Stimulated activated naive CD4-positive, alpha-beta T cell (primary cell): ENCODE results near the gene ATF5.
A peak's percentile ranks its signal among the peaks of the same experiment; 100 is the strongest.

Source experiments
- DNase-seq, 6 experiments: peaks; one replicate each; lab custom pipeline; 2025; lab: John Stamatoyannopoulos, UW

Gene ATF5, protein sequence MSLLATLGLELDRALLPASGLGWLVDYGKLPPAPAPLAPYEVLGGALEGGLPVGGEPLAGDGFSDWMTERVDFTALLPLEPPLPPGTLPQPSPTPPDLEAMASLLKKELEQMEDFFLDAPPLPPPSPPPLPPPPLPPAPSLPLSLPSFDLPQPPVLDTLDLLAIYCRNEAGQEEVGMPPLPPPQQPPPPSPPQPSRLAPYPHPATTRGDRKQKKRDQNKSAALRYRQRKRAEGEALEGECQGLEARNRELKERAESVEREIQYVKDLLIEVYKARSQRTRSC

DNA sequence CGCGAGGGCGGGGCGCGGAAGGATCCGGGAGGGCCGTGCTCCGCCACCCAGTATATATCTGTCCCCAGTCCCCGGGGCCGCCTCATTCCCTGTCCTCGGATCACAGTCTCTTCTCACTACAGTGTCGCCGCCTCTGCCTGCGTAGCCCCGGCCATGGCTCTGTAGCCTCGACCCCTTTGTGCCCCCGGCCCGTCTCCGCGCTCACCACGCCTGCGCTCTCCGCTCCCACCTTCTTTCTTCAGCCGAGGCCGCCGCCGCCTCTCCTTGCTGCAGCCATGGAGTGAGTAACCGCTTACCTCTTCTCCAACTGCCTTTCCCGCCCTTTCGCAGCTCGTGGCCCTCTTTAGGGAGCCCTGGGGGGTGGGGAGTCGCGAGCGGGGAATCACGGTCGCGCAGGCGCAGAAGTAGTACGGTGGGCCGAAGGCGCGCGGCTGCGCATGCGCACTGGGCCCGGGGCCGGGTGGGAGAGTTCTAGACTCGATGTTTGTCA is at the start of gene ATF5, which contains the start of gene NUP62:
TSS of gene ATF5 (plus strand) at position 85 of the 490 bp plus-strand sequence. CDS start 1,646 bp downstream, outside the sequence.
TSS of gene NUP62 (minus strand) at position 384 of the 490 bp plus-strand sequence. CDS start 19,697 bp downstream, outside the sequence.
- DNase-seq: peak; percentile 91 to 99 (median 94)

DNA sequence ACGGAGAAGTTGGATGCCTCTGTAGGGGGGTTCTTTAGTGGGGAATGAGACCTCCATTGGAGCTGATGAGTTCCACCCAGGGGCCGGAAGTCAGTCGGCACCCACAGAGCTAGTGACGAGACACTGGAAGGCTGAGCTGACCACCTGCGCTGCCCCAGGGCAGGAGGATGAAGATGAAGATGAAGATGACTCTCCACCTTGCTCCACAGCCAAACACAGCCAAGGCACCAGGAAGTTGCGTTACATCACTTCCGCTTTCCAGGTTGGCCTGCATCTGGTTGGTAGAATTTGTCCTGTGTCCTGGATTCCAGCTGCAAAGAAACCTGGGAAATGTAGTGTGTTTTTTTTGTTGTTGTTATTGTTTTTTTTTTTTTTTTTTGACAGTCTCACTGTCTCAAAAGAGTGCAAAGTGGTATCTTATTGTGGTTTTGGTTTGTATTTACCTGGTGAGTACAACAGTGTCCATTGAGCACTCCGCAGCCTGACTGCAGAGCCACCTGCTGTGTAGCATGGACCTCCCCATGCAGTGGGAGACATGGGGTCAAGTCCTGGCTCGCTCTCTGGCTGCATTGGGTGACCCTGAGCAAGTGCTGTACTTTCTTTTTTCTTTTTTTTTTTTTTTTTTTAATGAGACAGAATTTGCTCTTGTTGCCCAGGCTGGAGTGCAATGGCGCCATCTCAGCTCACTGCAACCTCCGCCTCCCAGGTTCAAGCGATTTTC is 49.6 kb upstream of the ATF5 start:
- DNase-seq: no peak

DNA sequence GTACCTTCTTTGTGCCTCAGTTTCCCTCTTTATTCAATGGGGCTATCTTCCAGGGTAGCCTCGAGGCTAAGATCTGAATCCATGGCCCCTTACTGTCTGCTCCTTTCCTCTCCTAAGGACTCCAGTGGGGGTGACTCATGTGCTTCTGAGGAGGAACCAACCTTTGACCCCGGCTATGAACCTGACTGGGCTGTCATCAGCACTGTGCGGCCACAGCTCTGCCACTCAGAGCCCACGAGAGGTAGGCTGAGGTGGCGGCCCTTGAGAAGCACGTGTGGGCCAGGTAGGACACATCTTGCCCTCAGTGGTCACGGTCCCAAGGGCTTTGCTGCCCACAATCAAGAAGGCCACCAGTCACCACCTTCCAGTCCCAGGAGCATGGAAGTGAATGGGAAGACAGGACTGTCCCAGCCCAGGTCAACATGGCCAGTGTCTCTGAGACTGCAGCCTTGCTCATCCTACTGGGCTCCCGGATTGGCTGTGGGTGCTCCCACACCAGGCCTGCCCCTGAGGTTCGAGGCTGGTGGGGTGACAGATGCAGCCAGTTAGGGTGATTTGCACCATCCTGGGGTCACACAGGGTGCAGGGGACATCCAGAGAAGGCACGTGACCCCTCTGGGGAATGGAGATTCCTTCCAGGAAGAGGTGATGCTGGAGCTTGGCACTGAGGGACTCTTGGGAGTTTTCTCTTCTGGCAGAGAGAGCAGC is 48.7 kb upstream of the ATF5 start:
- DNase-seq: no peak

DNA sequence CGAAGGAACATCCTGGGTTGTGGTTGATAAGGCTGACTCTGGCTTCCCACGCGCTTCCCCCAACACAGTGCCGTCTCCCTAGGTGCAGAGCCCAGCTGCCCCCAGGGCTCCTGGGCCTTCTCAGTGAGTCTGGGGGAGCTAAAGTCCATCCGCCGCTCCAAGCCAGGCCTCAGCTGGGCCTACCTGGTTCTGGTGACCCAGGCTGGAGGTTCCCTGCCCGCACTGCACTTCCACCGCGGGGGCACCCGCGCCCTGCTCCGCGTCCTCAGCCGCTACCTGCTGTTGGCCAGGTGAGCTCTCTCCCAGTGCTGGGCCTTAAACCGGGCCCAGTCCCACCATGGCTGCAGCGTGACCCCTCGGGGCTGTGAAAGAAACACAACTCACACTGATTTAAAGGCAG is 47.8 kb upstream of the ATF5 start:
- no peak for DNase-seq

DNA sequence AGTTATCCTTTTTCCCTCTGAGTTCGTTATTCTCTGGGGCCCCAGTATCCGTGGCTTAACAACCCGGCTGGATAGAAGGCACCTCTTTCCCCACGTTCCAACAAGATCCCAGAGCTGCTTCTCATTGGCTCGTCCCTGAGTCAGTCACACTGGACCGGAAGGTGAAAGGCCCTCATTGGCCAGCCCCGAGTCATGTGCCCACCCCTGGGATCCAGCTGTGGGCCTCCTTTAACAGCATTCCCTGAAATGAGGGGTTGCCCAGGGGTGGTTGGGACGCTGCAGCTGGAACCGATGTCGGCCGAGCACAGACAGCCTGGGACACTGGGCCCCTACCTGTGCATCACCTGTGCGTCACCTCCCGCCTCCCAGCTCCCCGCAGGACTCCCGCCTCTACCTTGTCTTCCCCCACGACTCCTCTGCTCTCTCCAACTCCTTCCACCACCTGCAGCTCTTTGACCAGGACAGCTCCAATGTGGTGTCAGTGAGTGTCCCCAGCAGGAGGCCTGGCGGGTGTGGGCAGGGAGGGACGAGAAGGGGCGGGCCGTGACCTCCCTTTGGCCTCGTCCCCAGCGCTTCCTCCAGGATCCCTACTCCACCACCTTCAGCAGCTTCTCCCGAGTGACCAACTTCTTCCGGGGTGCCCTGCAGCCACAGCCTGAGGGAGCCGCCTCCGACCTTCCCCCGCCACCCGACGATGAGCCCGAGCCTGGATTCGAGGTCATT is 47.2 kb upstream of the ATF5 start:
- no peak for DNase-seq

DNA sequence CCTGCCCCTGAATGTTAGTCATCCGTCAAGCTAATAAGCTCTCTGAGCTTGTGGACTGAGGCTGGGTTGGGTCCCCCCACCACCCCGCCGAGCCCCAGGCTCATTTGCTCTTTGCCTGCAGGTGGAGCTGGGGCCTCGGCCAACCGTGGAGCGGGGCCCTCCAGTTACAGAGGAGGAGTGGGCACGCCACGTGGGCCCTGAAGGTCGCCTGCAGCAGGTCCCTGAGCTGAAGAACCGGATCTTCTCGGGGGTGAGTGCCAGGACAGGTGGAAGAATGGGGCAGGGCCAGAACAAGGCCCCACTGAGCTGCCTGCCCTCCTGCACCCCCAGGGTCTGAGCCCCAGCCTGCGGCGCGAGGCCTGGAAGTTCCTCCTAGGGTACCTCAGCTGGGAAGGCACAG is 46.4 kb upstream of the ATF5 start:
- DNase-seq: no peak

DNA sequence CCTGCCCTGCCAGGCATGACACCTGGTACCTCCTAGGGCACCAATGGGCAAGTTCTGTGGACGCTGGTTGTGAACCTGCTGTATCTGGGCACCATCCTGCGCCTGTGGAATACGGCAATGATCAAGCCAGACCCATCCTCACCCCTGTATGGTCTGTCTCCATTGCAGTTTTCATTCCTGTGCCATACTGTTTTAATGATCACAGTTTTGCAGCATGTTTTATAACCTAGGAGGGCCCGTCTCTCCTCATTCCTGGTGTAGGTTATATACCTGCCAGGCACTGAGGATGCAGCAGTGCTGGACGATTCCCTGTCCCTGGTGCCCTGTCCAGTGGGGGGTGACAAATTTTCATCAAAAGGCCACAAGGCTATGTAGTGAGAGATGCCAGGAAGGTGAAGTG is 45.9 kb upstream of the ATF5 start:
- no peak for DNase-seq

DNA sequence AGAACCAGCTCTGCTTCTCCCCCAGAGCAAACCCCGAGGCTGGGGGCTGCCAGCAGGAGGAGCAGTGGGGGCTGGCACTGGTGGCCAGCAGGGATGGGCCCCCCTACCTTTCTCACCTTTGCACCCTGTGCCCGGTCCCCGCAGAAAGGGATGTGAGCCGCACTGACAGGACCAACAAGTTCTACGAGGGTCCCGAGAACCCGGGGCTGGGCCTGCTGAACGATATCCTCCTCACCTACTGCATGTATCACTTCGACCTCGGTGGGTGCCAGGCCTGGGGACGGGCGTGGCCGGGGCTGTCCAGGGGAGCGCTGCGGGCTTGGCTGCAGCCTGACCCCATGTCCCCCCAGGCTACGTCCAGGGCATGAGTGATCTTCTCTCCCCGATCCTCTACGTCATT is 44.9 kb upstream of the ATF5 start:
- DNase-seq: no peak

DNA sequence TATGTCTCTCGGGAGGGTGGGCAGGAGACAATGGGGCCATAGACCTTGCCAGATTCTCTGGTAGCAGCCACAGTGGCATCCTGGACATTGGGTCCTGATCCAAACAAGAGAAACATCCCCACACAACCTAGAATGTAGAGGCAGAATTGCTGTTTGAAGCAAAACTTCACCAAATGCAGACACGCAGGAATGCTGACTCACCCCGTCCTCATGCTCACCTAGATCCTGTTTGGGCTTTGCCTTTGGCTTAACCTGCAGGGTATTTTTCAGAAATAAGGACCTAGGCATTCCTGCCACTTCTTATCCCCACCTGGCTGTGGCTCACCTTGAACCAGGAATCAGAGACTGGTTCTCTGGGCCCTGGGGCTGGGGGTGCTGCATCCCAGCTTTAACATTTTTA is 44.2 kb upstream of the ATF5 start:
- DNase-seq: no peak

DNA sequence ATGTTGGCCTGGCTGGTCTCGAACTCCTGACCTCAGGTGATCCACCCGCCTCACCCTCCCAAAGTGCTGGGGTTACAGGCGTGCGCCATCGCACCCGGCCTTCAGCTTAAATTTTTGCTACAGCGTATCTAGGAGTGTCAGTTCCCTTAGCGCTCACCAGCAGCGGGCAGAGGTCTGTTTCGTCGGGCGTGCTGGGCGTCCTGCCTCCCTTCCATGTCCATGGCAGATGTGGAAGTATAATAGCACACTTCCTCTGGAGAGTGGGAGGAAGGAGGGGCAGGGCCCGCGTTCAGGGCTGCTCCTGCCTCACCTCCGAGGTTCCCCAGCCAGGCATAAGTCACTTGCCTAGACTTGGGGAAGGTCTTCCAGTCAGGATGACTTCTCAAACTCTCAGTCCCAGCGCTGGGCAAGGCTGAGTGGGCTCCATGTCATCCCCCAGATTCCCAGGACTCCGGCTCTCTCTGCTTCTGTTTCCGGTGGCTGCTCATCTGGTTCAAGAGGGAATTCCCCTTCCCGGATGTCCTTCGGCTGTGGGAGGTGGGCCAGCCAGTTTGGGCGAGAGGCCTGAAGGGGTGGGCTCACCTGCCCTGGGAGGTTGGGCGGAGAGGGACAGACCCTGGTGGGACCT is 41.9 kb upstream of the ATF5 start:
- no peak for DNase-seq

DNA sequence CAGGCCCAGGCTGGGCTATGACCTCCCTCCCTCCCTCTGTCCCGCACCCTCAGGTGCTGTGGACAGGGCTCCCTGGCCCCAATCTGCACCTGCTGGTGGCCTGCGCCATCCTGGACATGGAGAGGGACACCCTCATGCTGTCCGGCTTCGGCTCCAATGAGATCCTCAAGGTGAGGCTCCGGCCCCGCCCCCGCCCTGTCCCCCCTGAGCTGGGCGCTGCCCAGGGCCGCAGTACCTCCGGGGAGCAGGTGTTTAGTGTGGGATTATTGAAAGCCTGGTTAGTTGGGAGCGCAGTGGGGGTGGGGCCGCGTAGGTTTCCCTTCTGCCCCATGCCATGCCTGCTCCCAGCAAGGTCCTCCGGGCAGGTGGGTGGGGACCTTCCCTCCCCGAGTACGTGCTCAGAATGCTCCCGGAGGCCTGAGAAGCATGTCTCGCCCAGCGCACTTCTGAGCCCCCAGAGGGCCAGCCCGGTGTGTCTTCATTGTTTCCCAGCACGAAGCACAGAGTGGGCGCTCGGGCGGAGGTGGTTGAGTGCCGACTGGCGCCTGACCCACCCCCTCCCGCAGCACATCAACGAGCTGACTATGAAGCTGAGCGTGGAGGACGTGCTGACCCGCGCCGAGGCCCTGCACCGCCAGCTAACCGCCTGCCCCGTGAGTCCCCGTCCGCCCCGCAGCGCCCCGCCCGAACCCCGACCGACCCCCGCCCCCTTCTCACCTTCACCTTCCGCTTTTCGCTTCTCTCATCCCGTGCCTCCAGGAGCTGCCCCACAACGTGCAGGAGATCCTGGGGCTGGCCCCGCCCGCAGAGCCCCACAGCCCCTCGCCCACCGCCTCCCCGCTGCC is 41.1 kb upstream of the ATF5 start:
- DNase-seq: no peak

DNA sequence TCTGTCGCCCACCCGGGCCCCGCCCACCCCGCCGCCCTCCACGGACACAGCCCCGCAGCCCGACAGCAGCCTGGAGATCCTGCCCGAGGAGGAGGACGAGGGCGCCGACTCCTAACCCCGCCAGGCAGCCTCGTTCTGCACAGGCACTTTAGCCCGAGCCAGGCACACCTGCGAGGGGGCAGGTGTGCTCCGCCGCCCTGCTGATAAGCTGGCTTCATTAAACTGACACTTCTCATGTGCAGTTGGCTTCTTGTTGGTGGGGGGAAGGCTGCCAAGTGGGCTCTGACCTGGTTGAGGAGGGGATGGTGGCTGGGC is 40.5 kb upstream of the ATF5 start:
- DNase-seq: no peak

DNA sequence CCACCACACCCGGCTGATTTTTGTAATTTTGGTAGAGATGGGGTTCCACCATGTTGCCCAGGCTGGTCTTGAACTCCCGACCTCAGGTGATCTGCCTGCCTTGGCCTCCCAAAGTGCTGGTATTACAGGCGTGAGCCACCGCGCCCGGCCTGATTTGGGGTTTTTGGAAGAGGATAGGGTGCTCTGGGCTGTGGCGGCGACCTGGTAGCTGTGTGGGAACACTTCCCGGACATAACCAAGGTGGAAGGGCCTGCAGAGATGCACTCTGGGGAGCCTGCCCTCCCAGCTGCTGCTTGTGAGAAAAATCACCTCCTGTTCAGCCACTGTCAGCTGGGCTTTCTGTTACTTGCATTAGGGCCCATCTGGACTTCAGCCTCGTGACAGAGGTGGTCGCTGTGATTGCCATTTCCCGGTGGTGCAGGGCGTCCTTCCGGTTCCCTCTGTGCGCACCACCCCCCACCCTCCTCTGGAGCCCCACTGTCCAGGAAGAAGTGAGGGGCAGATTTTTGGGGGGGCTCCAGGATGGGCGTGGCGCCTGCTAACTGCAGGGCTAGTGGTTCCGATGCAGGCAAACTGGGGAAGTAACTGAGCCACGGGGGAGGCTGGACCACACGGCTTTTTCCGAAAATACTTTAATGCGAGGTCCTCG is 39.8 kb upstream of the ATF5 start:
- DNase-seq: no peak

DNA sequence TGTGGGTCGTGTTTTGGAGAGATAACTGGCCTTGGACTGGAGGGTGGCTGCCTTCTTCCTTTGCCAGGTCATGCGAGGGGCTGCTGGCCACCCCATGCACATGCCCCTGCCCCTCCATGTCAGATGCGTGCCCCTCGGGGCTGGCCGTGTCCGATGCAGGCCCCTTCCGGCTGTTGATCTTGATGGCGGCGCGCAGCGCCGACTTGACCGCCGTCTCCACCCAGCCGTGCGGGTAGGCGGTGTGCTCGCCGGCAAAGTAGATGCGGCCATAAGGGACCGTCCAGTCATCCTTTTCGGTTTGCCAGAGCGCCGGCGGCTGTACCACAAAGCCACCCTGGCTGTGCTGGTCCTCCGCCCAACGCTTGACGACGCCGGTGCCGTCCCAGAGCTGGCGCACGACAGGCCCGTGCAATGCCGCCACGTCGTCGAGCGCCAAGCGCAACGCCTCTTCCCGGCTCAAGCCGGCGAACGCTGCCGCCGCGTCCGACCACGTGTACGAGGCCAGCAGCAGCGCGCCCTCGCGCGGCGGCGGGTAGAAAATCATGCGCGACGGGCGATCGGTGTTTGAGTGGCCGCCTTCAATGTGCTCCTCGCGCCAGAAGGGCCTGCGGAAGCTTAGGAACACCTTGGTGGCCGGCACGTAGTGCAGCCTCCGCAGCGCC is 39.2 kb upstream of the ATF5 start:
- peak; percentile 44 to 79 (median 66) for DNase-seq

DNA sequence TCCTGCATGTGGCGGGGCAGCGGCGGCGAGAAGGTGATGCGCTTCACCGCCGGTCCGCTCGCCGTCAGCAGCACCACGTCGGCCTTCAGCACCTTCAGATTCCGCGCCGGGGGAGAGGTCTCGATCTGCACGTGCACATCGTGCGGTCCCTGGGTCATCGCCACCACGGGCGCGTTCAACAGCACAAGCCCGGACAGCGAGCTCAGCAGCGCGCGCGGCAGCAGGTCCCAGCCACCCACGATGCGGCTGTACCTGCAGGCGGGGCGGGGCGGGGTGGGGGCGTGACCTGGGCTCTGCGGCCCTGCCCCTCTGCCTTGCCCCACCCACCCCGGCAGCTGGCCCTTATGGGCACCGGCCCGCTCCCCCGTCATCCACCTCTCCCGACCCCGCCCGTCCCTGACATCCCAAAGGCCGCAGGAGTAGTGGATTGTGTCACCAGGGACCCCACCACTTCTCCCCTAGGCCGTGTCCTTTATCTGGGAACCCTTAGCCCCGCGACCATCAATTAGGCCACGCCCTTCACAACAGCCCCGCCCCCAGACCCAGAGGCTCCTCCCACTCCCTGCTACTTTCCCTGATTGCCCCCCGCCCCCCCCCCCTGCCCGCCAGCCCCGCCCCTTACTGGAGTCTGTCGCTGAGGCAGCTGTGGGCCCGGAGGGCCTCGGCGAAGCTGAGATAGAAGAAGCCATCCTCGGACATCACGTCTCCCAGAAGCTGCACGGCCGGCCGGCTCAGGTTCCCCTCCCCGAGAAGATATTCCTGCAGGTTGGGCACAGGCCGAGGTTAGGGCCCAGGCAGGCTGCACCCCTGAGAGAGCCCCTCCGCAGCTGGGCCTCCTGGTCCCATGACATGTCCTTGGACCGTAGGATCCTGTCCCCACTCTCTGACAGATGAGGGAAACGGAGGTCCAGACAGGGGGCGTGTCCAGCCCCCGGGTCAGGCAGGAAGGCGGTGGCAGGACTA is 38.4 kb upstream of the ATF5 start:
- peak; percentile 40 to 79 (median 68) for DNase-seq

DNA sequence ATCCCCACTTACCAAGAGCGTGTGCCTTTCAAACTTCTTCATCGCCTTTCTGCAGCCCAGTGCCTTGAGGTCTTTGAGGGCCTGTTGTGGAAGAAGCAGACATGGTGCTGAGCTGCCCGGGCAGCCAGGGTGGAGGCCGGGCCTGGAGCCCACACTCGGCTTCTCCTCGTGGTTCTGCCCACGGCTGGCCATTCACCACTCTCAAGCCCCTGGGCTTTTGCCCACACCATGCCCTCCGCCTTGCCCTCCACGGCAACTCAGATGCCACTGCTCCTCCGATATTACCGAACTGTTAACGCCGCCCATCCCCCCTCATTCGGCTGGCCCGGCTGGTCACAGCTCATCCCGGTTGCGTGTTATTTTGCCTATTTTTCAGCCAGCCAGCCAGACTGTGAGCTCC is 37.6 kb upstream of the ATF5 start:
- DNase-seq: no peak

DNA sequence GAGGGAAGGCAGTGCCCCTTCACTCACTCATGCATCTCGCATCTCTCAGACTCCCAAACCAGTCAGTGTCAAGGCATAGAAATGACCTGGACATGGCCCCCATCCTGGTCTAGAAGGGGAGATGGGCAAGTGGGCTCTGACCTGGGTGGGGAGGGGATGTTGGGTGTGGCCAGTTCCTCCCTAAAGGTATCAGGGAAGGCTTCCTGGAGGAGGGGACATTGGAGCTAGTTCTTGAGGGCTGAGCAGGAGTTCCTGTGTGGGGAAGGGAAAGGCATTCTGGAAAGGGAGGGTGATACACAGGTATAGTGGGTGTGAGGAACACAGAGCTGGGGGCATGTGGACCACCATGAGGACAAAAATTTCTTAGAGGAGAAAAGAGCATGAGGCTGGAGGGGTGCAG is 36.3 kb upstream of the ATF5 start:
- DNase-seq: no peak

DNA sequence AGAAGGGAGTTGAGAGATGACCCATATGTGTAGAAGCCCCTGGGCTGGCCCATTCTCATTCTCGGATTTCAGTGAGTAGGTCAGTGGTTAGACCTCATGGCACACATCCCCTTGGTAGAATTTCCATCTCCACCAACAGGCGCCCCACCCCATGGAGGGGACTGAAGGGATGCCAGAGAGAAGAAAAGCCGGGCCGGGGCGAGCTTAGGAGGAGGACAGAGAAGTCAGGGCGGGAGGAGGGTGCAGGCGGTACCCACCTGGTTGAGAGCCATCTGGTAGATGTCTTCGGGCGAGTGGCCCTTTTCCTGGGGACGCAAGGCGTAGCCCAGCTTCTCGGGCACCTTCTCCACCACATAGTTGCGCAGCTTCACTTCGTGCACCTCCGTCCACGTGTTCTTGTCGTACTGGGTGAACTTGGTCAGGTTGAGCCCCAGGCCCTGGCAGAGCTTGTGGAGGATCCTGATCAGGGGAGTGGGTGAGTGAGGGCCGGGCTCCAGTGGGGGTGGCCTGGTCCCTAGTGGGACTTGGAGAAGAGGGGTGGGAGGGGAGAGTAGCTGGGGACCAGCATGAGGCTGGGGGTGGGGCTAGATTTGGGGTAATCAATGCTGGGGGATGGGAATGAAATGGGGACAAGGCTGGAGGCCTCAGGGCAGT is 34.9 kb upstream of the ATF5 start:
- no peak for DNase-seq
